ENCODE measurements around the gene RNF180.

DNA sequence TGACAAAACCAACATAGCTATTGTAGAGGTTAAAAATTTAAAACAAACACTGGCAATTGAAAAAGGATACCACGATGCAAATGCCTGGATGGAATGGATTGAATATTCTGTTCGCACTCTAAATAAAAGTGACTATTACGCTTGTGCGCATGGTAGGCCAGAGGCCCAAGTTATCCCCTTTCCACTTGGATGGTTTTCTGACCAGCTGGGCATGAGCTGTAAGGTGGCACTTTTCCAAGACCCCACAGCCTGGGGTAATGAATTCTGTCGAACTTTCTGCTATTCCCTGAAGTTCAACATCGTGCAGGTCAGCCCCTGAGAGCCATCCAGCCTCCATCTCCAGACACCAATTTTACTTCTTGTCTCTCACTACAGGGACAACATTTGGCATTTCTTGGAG is 5.4 kb upstream of the RNF180 start:
- TF ChIP-seq CTCF (IDR thresholded peaks at IDR 0.05 in 4 of 5, conservative IDR thresholded peaks at IDR 0.05 in 1 of 5): no peak
- no peak for TF ChIP-seq POLR2A (IDR thresholded peaks at IDR 0.05)
